DND-41 (cell line): ENCODE data around the gene COL9A3.

ENCODE experiments used
- ATAC-seq: fragments of 200-7000 bp; cut with Tn5 transposase; 3 replicates; pipeline ENCODE4 v1.9.1; 2021; ENCODE audit warnings: low read depth; ENCODE audit not compliant: insufficient read depth
- DNase-seq: peaks from one replicate; pipeline ENCODE4 v3.0.0-alpha.2; 2020
- H2AFZ ChIP-seq: 2 replicates; pipeline ENCODE4 v1.6.0; 2012; ENCODE audit warnings: low read depth, low read length
- H3K27ac ChIP-seq: 2 replicates; pipeline ENCODE4 v1.5.1; 2012; ENCODE audit warnings: low read length, inconsistent platforms
- H3K27me3 ChIP-seq: fragments of 200-600 bp; sonication (generic); 2 replicates; pipeline ENCODE4 v1.6.0; 2012; ENCODE audit warnings: low read length, mild to moderate bottlenecking, inconsistent platforms; ENCODE audit not compliant: insufficient read depth, poor library complexity
- H3K36me3 ChIP-seq: 2 replicates; pipeline ENCODE4 v1.5.1; 2012; ENCODE audit warnings: low read length, inconsistent platforms; ENCODE audit not compliant: insufficient read depth
- H3K4me1 ChIP-seq: 2 replicates; pipeline ENCODE4 v1.5.1; 2012; ENCODE audit warnings: mild to moderate bottlenecking, low read length; ENCODE audit not compliant: insufficient read depth
- H3K4me2 ChIP-seq: 2 replicates; pipeline ENCODE4 v1.6.0; 2012; ENCODE audit warnings: mild to moderate bottlenecking, moderate library complexity, low read length, inconsistent platforms; ENCODE audit not compliant: insufficient read depth
- H3K4me3 ChIP-seq, 2 experiments: fragments of 200-600 bp in 1 of 2; shearing (Covaris generic) in 1 of 2; 2 replicates each; pipeline ENCODE4 v1.5.1; 2012 to 2016; ENCODE audit warnings: inconsistent platforms in 2 of 2, low read length in 2 of 2, mild to moderate bottlenecking in 2 of 2, low read depth in 1 of 2, moderate library complexity in 1 of 2
- H3K79me2 ChIP-seq: 2 replicates; pipeline ENCODE4 v1.6.0; 2012; ENCODE audit warnings: low read length, inconsistent platforms; ENCODE audit not compliant: insufficient read depth
- H3K9ac ChIP-seq: 2 replicates; pipeline ENCODE4 v1.6.0; 2012; ENCODE audit warnings: low read depth, mild to moderate bottlenecking, inconsistent platforms, low read length, moderate library complexity
- H3K9me3 ChIP-seq: 2 replicates; pipeline ENCODE4 v1.5.1; 2012; ENCODE audit warnings: low read length, moderate library complexity, mild to moderate bottlenecking, inconsistent platforms; ENCODE audit not compliant: insufficient read depth, severe bottlenecking
- H4K20me1 ChIP-seq: 2 replicates; pipeline ENCODE4 v1.6.0; 2012; ENCODE audit warnings: low read length; ENCODE audit not compliant: insufficient read depth
- EZH2 ChIP-seq: IDR thresholded peaks from 3 replicates; pipeline ENCODE4 v1.6.1; 2012; ENCODE audit warnings: borderline replicate concordance, low read depth, mild to moderate bottlenecking, moderate library complexity, low read length, inconsistent platforms; ENCODE audit not compliant: severe bottlenecking
- TF ChIP-seq, protein P1 (sequence below): IDR thresholded peaks from 2 replicates; pipeline ENCODE4 v1.5.1; 2012; ENCODE audit warnings: borderline replicate concordance, low read length, moderate library complexity, mild to moderate bottlenecking; ENCODE audit not compliant: poor library complexity, severe bottlenecking; ENCODE audit errors: extremely low read depth

Gene COL9A3

DNA sequence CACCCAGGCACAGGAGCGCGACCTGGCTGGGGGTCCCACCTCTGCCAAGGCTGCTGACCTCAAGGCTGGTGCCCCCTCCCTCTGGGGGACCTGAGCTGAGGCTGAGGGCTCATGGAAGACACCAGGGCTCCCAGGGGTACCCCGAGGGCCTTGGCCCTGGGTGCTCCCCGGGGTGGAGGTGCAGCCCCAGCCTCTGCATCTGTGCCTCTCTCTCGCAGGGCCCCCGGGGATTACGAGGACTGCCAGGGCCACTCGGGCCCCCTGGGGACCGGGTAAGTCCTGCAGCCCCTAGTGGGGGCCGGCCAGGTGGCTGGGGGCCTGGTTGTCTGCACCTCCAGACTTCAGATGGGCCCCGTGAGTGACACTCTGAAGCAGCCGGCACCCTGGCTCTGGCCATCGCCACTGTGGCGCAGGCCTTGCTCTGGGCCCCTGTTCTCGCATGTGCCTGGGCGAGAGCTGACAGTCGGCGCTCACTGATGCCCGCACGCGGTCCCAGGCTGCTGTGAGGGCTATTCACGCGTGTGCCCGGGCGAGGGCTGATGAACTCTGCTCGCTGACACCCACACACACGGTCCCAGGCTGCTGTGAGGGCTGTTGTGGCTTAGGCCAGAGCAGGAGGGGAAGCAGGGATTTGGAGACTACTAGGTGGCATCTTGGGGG is 9.3 kb downstream of the COL9A3 start:
- no peak overlapping the region for H3K9ac ChIP-seq
- H3K36me3 ChIP-seq = no peaks in the 10 kb centered on the region
- H3K4me1 ChIP-seq = peaks cover 15% of the 10 kb centered on the region
- no peak for TF ChIP-seq EZH2
- TF ChIP-seq, protein P1, sequence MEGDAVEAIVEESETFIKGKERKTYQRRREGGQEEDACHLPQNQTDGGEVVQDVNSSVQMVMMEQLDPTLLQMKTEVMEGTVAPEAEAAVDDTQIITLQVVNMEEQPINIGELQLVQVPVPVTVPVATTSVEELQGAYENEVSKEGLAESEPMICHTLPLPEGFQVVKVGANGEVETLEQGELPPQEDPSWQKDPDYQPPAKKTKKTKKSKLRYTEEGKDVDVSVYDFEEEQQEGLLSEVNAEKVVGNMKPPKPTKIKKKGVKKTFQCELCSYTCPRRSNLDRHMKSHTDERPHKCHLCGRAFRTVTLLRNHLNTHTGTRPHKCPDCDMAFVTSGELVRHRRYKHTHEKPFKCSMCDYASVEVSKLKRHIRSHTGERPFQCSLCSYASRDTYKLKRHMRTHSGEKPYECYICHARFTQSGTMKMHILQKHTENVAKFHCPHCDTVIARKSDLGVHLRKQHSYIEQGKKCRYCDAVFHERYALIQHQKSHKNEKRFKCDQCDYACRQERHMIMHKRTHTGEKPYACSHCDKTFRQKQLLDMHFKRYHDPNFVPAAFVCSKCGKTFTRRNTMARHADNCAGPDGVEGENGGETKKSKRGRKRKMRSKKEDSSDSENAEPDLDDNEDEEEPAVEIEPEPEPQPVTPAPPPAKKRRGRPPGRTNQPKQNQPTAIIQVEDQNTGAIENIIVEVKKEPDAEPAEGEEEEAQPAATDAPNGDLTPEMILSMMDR = no peak
- no peak overlapping the region for H3K27ac ChIP-seq
- no peaks in the 10 kb centered on the region for H3K9me3 ChIP-seq
- no peaks in the 10 kb centered on the region for H3K79me2 ChIP-seq
- H3K4me2 ChIP-seq = no peak overlapping the region
- no peaks in the 10 kb centered on the region for H3K27me3 ChIP-seq
- H2AFZ ChIP-seq = no peak overlapping the region
- H4K20me1 ChIP-seq = peaks cover 10% of the 10 kb centered on the region
- no peak for DNase-seq
- no peak overlapping the region for H3K4me3 ChIP-seq
- ATAC-seq = no peak

DNA sequence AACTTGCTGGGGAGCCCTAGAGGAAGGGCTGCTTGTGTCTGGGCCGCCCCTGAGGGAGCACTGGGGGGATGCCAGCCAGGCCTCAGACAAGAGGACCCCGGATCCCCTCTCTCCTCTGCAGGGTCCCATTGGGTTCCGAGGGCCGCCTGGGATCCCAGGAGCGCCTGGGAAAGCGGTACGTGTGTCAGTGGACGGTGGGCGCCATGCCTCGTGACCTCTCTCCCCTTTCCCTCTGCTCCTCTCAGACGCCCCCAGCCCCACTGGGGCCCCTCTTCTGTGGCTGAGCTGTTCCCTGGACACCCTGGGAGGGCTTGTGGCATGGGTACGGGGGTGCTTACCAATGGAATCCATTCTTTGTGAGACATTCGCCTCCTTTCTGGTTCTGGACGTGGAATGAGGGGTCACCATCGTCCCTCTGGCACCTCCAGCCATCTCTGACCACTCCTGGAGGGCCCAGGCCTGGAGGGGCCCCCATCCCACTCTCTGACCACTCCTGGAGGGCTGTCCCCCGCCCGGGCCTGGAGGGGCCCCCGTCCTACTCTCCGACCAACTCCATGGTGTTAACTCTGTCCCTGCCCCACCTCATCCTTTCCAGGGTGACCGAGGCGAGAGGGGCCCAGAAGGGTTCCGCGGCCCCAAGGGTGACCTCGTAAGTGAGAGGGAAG is 9.9 kb downstream of the COL9A3 start:
- no peak overlapping the region for H3K9ac ChIP-seq
- no peak overlapping the region for H3K4me2 ChIP-seq
- H3K36me3 ChIP-seq = no peaks in the 10 kb centered on the region
- H3K9me3 ChIP-seq = no peaks in the 10 kb centered on the region
- no peak overlapping the region for H3K27ac ChIP-seq
- no peaks in the 10 kb centered on the region for H3K27me3 ChIP-seq
- H2AFZ ChIP-seq = no peak overlapping the region
- peaks cover 16% of the 10 kb centered on the region for H3K4me1 ChIP-seq
- no peak for ATAC-seq
- no peak overlapping the region for H3K4me3 ChIP-seq
- DNase-seq = no peak
- no peaks in the 10 kb centered on the region for H3K79me2 ChIP-seq
- H4K20me1 ChIP-seq = peaks cover 10% of the 10 kb centered on the region
- TF ChIP-seq, protein P1 = no peak
- TF ChIP-seq EZH2 = no peak

GRCh38 chr20:62827311-62828038 is 10.6 kb downstream of the COL9A3 start:
- Histone ChIP-seq H4K20me1 (peaks cover 10% of the 10 kb centered on the region), H3K79me2 (no peaks in the 10 kb centered on the region), H3K9ac (no peak overlapping the region), H3K4me3 (no peak overlapping the region), H3K27ac (no peak overlapping the region), H2AFZ (no peak overlapping the region), H3K4me2 (no peak overlapping the region), H3K27me3 (no peaks in the 10 kb centered on the region), H3K4me1 (peaks cover 23% of the 10 kb centered on the region), H3K9me3 (no peaks in the 10 kb centered on the region), H3K36me3 (no peaks in the 10 kb centered on the region)
- no peak for ATAC-seq
- no peak for DNase-seq
- TF ChIP-seq EZH2 = no peak
- TF ChIP-seq, protein P1 = no peak
